NCI-H2227 treated with DMSO at 0.1 percent for 48 hours (cell line): ENCODE results near the gene PIK3R3.

Experiments
- DNase-seq: peaks from one replicate; lab custom pipeline; 2025; lab: John Stamatoyannopoulos, UW

Gene PIK3R3

GRCh38 chr1:46157916-46158311 is 25.5 kb upstream of the PIK3R3 start:
- no peak for DNase-seq

- no peak for DNase-seq
These were observed 21.3 kb upstream of the PIK3R3 start for GRCh38 chr1:46153732-46154131.

GRCh38 chr1:46153228-46153627 is 20.8 kb upstream of the PIK3R3 start:
- DNase-seq: no peak

- no peak for DNase-seq
These were observed 19.6 kb upstream of the PIK3R3 start for GRCh38 chr1:46152016-46152415.

GRCh38 chr1:46150085-46150484 is 17.7 kb upstream of the PIK3R3 start:
- DNase-seq: no peak

- no peak for DNase-seq
These were observed 15.9 kb upstream of the PIK3R3 start for GRCh38 chr1:46148318-46148717.

- DNase-seq: no peak
These were observed 5.5 kb upstream of the PIK3R3 start for GRCh38 chr1:46137916-46138315.

GRCh38 chr1:46136711-46137110 is 4.3 kb upstream of the PIK3R3 start:
- DNase-seq: no peak

- peak; percentile 21 for DNase-seq
These were observed 2.4 kb upstream of the PIK3R3 start for GRCh38 chr1:46134660-46135331.

GRCh38 chr1:46133781-46134350 is 1.4 kb upstream of the PIK3R3 start:
- DNase-seq: no peak

- DNase-seq: no peak
These were observed 791 bp upstream of the PIK3R3 start for GRCh38 chr1:46133181-46133658.

- peak; percentile 56 for DNase-seq
These were observed 509 bp downstream of the PIK3R3 start for GRCh38 chr1:46131712-46132528.

- no peak for DNase-seq
These were observed 1.3 kb downstream of the PIK3R3 start for GRCh38 chr1:46131093-46131492.

GRCh38 chr1:46130606-46131005 is 1.8 kb downstream of the PIK3R3 start:
- no peak for DNase-seq

- DNase-seq: no peak
These were observed 2.3 kb downstream of the PIK3R3 start for GRCh38 chr1:46130121-46130520.

- no peak for DNase-seq
These were observed 4.1 kb downstream of the PIK3R3 start for GRCh38 chr1:46128344-46128743.

- DNase-seq: no peak
These were observed 13.6 kb downstream of the PIK3R3 start for GRCh38 chr1:46118856-46119255.

- DNase-seq: no peak
These were observed 14.5 kb downstream of the PIK3R3 start for GRCh38 chr1:46117810-46118494.

- no peak for DNase-seq
These were observed 17.4 kb downstream of the PIK3R3 start for GRCh38 chr1:46114925-46115603.

- no peak for DNase-seq
These were observed 18.5 kb downstream of the PIK3R3 start for GRCh38 chr1:46113948-46114347.

- DNase-seq: no peak
These were observed 20.3 kb downstream of the PIK3R3 start for GRCh38 chr1:46112108-46112507.

GRCh38 chr1:46110521-46110920 is 21.9 kb downstream of the PIK3R3 start:
- DNase-seq: no peak
